ENCODE measurements around the gene EEFSEC. TPM values are rescaled to one million over a fixed set of nuclear protein-coding genes. Genes with fewer than 3 reads are reported as not detected.

Gene EEFSEC
- total and polyA plus RNA-seq, 2 of the 4 experiments (the other 2 are of a cell fraction): 4.5 to 9.3 TPM

GRCh38 chr3:128113817-128114794 is 39.2 kb upstream of the EEFSEC start:
- H3K4ac ChIP-seq (ENCODE audit: low read depth, low read length): no peak overlapping the region
- H4K8ac ChIP-seq (ENCODE audit: low read depth in 2 of 2, low read length in 2 of 2): no peak overlapping the region
- H4K91ac ChIP-seq (ENCODE audit: insufficient read depth, low read depth, low read length): no peak overlapping the region
- dilution Hi-C loops (cut with HindIII; ENCODE audit: low sequenced_read_pairs, unreplicated experiment): no loop called here
- no peak overlapping the region for H3K4me2 ChIP-seq (ENCODE audit: low read depth, low read length)
- WGBS, 2 experiments (ENCODE audit: extremely low coverage in 2 of 2, insufficient read length in 1 of 2): 96% methylated on average over 4 of the region's 9 CpGs; no CpG with 5 or more reads in 1 of the 2 experiments
- no peak overlapping the region for H3K14ac ChIP-seq (replicated peaks; ENCODE audit: low read depth, low read length)
- no peaks in the 10 kb centered on the region for H3K9me3 ChIP-seq (ENCODE audit: control insufficient read depth, insufficient read depth, low read length)
- no peak overlapping the region for H2AK9ac ChIP-seq (replicated peaks; ENCODE audit: low read depth, low read length, poor library complexity)
- H3K36me3 ChIP-seq (ENCODE audit: control insufficient read depth, insufficient read depth, low read length): peaks cover 4% of the 10 kb centered on the region
- no peak overlapping the region for H2BK20ac ChIP-seq (ENCODE audit: low read depth, low read length)
- no peak overlapping the region for H2AK5ac ChIP-seq (ENCODE audit: low read depth, low read length)
- no peak overlapping the region for H2BK120ac ChIP-seq (ENCODE audit: low read depth, low read length)
- no peak overlapping the region for H3K27ac ChIP-seq (ENCODE audit: insufficient read depth, low read length)
- CTCF ChIA-PET: no interaction called here
- H4K20me1 ChIP-seq (ENCODE audit: insufficient read depth, low read length): peaks cover 7% of the 10 kb centered on the region; the same call in 1 of the 2 replicates
- H3K23ac ChIP-seq (ENCODE audit: low read depth, low read length): no peak overlapping the region
- H3K9ac ChIP-seq (ENCODE audit: low read depth, low read length): no peak overlapping the region
- in situ Hi-C loops (cut with MboI; ENCODE audit: low sequenced_read_pairs): no loop called here
- no peak overlapping the region for H3K4me3 ChIP-seq (ENCODE audit: insufficient read depth, low read depth, low read length)
- peaks cover 13% of the 10 kb centered on the region for H3K9me1 ChIP-seq (ENCODE audit: insufficient read depth, low read length)
- H2BK15ac ChIP-seq (ENCODE audit: low read depth, low read length): no peak overlapping the region
- H3K4me1 ChIP-seq (ENCODE audit: control insufficient read depth, insufficient read depth, low read length): peaks cover 7% of the 10 kb centered on the region
- H3K79me1 ChIP-seq (ENCODE audit: low read depth in 1 of 2, low read length in 2 of 2): peaks cover 19 to 35% of the 10 kb centered on the region in 2 experiments
- POLR2A ChIA-PET (ENCODE audit: unreplicated experiment): no interaction called here
- no peaks in the 10 kb centered on the region for H3K27me3 ChIP-seq (ENCODE audit: control insufficient read depth, insufficient read depth, low read length)
- H4K5ac ChIP-seq (ENCODE audit: low read depth, low read length): no peak overlapping the region
- H3K56ac ChIP-seq (ENCODE audit: extremely low read depth, insufficient read depth, low read length): no peak overlapping the region
- BruUV-seq (replicated peaks): no TSS peak
- ATAC-seq (ENCODE audit: low read depth): no peak
- no peak overlapping the region for H2BK5ac ChIP-seq (ENCODE audit: low read depth, low read length, poor library complexity, severe bottlenecking)
- TF ChIP-seq RCOR1 (IDR thresholded peaks at IDR 0.05; ENCODE audit: insufficient replicate concordance, low read length) (no peak), RFX5 (IDR thresholded peaks at IDR 0.05; ENCODE audit: low read depth, low read length) (no peak)
- intact Hi-C loops (cut with micrococcal nuclease): no loop called here
- DNase-seq: no peak
- H2AFZ ChIP-seq (replicated peaks; ENCODE audit: low read length, poor library complexity): no peak overlapping the region
- no peak overlapping the region for H3K18ac ChIP-seq (ENCODE audit: low read depth, low read length)
